ENCODE measurements around the gene AGFG1. TPM values are rescaled to one million over a fixed set of nuclear protein-coding genes. Genes with fewer than 3 reads are reported as not detected.

Gene AGFG1
- total RNA-seq, 1 experiment from 2014 or later, result 86.1 TPM

DNA sequence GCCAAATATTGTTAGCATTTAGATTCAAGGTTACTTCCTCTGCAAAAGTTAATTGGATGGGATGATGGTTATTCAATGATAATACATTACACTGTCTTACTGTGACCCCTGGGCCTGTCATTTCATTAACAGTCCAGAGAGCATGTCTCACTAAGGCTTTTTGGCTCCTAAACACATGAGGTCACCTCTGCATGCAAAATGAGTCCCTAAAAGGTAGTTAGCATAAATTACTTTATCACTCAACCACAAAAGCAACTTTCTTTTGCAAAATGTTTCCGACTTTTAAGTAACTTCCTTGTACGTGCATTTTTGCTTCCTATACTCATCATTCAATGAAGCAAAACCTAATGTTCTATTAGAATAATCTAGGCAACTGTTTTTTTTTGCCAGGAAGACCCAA lies 16.8 kb upstream of the AGFG1 start:
- Mint-ChIP-seq H3K4me1 (ENCODE audit: insufficient read depth, unreplicated experiment) (peaks cover 4% of the 10 kb centered on the region), H3K27me3 (ENCODE audit: insufficient read depth, unreplicated experiment) (no peaks in the 10 kb centered on the region), H3K36me3 (ENCODE audit: insufficient read depth, unreplicated experiment) (no peaks in the 10 kb centered on the region), H3K4me3 (ENCODE audit: unreplicated experiment) (no peak overlapping the region), H3K27ac (ENCODE audit: low read depth, unreplicated experiment) (no peak overlapping the region), H3K9me3 (ENCODE audit: unreplicated experiment) (no peaks in the 10 kb centered on the region)
- DNase-seq (ENCODE audit: unreplicated experiment), result no peak
- intact Hi-C loops (cut with micrococcal nuclease), result no loop called here
- TF ChIP-seq, protein P1, sequence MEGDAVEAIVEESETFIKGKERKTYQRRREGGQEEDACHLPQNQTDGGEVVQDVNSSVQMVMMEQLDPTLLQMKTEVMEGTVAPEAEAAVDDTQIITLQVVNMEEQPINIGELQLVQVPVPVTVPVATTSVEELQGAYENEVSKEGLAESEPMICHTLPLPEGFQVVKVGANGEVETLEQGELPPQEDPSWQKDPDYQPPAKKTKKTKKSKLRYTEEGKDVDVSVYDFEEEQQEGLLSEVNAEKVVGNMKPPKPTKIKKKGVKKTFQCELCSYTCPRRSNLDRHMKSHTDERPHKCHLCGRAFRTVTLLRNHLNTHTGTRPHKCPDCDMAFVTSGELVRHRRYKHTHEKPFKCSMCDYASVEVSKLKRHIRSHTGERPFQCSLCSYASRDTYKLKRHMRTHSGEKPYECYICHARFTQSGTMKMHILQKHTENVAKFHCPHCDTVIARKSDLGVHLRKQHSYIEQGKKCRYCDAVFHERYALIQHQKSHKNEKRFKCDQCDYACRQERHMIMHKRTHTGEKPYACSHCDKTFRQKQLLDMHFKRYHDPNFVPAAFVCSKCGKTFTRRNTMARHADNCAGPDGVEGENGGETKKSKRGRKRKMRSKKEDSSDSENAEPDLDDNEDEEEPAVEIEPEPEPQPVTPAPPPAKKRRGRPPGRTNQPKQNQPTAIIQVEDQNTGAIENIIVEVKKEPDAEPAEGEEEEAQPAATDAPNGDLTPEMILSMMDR (IDR thresholded peaks at IDR 0.05; ENCODE audit: unreplicated experiment), result no peak
- ChIA-PET CTCF (interaction anchor here (1.0 kb wide), 1 partner anchor 45 kb away, joined by 3 read pairs; no protein-coding TSS in a partner anchor), POLR2A (interaction anchor here (0.6 kb wide), 1 partner anchor 11 kb away, joined by 3 read pairs; no protein-coding TSS in a partner anchor)
- BruUV-seq (replicated peaks), result no TSS peak

DNA sequence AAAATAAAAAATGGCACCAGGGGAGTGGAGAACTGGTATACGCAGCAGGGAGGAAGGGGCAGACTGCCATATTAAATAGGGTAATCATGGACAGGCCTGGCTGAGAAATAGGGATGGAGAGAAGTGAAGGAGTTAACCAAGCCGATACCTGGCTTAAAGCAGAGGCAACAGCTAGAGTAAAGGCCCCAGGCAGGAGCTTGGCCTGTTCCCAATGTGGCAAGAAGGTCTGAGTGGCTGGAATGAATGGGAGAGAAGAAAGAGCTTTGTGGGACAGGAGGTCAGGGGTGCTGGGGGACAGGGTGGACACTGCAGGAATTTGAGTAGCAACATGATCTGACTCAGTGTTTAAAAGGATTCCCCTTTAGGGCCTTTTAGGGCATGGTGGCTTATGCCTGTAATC lies 15.9 kb upstream of the AGFG1 start:
- Mint-ChIP-seq H3K36me3 (ENCODE audit: insufficient read depth, unreplicated experiment) (no peaks in the 10 kb centered on the region), H3K4me3 (ENCODE audit: unreplicated experiment) (no peak overlapping the region), H3K9me3 (ENCODE audit: unreplicated experiment) (no peaks in the 10 kb centered on the region), H3K4me1 (ENCODE audit: insufficient read depth, unreplicated experiment) (peaks cover 10% of the 10 kb centered on the region), H3K27ac (ENCODE audit: low read depth, unreplicated experiment) (no peak overlapping the region), H3K27me3 (ENCODE audit: insufficient read depth, unreplicated experiment) (no peaks in the 10 kb centered on the region)
- TF ChIP-seq, protein P1 (IDR thresholded peaks at IDR 0.05; ENCODE audit: unreplicated experiment), result no peak
- BruUV-seq (replicated peaks), result no TSS peak
- intact Hi-C loops (cut with micrococcal nuclease), result no loop called here
- ChIA-PET CTCF (interaction anchor here (0.8 kb wide), 1 partner anchor 15 kb away, joined by 3 read pairs; no protein-coding TSS in a partner anchor), POLR2A (no interaction called here)
- no peak for DNase-seq (ENCODE audit: unreplicated experiment)

DNA sequence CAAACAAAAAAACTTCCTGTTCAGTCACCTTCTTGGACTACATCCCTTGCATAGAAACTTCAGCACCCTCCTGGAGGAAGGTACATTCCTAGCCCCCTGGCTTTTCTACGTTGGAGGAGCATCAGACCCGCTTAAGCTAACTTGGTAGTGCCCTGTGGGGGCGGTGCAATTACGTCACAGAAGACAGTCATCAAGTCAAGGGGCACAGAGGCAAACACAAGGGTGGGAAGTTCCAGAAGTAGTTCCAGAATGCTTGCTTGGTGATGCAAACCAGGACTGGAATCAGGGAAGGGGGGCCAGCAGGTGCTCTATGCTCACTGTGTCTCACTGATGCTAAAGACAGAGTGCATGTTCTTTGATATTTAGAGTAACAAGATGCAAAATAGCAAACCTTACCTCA lies 15.2 kb upstream of the AGFG1 start:
- intact Hi-C loops (cut with micrococcal nuclease), result no loop called here
- Mint-ChIP-seq H3K4me1 (ENCODE audit: insufficient read depth, unreplicated experiment) (peaks cover 10% of the 10 kb centered on the region), H3K27ac (ENCODE audit: low read depth, unreplicated experiment) (no peak overlapping the region), H3K27me3 (ENCODE audit: insufficient read depth, unreplicated experiment) (no peaks in the 10 kb centered on the region), H3K4me3 (ENCODE audit: unreplicated experiment) (no peak overlapping the region), H3K36me3 (ENCODE audit: insufficient read depth, unreplicated experiment) (no peaks in the 10 kb centered on the region), H3K9me3 (ENCODE audit: unreplicated experiment) (no peaks in the 10 kb centered on the region)
- TF ChIP-seq, protein P1 (IDR thresholded peaks at IDR 0.05; ENCODE audit: unreplicated experiment), result no peak
- DNase-seq (ENCODE audit: unreplicated experiment), result no peak
- BruUV-seq (replicated peaks), result no TSS peak
- ChIA-PET POLR2A (interaction anchor here (0.7 kb wide), 1 partner anchor 615 kb away, joined by 3 read pairs; no protein-coding TSS in a partner anchor), CTCF (interaction anchor here (0.7 to 0.8 kb wide), 2 partner anchors 14 to 18 kb away, joined by 3 read pairs; no protein-coding TSS in a partner anchor)

DNA sequence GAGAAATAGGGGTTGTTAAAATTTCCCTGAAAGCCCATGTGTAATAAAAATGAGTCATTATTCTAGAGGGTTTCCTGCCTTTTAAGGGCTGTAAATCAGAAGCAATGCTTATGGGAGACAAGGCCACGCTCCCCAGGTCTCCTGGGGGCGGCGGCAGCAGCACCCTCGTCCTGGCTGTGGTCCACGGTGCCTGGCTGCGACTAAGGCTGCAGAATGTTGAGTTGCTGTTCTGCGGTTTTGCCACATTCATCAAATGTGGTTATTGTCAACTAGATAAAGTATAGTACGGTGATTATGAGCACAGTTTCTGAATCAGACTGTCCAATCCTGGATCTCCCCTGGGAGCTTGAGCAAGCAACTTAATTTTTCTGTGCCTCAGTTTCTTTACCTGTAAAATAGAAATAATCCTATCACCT lies 11.9 kb upstream of the AGFG1 start:
- Mint-ChIP-seq H3K4me1 (ENCODE audit: insufficient read depth, unreplicated experiment) (peaks cover 10% of the 10 kb centered on the region), H3K27ac (ENCODE audit: low read depth, unreplicated experiment) (no peak overlapping the region), H3K4me3 (ENCODE audit: unreplicated experiment) (no peak overlapping the region), H3K36me3 (ENCODE audit: insufficient read depth, unreplicated experiment) (no peaks in the 10 kb centered on the region), H3K27me3 (ENCODE audit: insufficient read depth, unreplicated experiment) (no peaks in the 10 kb centered on the region), H3K9me3 (ENCODE audit: unreplicated experiment) (no peaks in the 10 kb centered on the region)
- CTCF ChIA-PET, result interaction anchor here (0.7 kb wide), 1 partner anchor 133 kb away, joined by 3 read pairs; no protein-coding TSS in a partner anchor
- POLR2A ChIA-PET, result no interaction called here
- peak; percentile 81 for DNase-seq (ENCODE audit: unreplicated experiment)
- no TSS peak for BruUV-seq (replicated peaks)
- TF ChIP-seq, protein P1 (IDR thresholded peaks at IDR 0.05; ENCODE audit: unreplicated experiment), result no peak
- intact Hi-C loops (cut with micrococcal nuclease), result no loop called here

Data from MCF 10A (cell line).